ENCODE data around the gene ACAP1. TPM values are rescaled to one million over a fixed set of nuclear protein-coding genes. Genes with fewer than 3 reads are reported as not detected.

ACAP1 gene
- total RNA-seq, 1 donor from 2014 or later: 0.26 TPM

DNA sequence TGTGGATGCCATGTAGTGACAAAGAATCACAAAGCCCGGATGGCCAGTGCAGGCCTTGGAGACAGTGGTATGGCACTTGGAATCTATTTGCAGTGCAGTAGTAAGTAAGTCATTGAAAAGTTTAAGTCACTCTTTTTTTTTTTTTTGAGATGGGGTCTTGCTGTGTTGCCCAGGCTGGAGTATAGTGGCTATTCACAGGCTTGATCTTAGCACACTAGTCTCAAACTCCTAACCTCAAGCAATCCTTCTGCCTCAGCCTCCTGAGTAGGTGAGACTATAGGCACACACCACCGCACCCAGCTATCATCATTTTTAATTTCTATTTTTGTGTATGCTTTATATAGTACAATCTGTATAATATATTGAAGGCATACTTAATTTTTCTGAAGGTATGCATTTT lies 62.3 kb downstream of the ACAP1 start:
- no peak for TF ChIP-seq CTCF (IDR thresholded peaks at IDR 0.05; ENCODE audit: insufficient read depth, low read length, severe bottlenecking)
- H3K4me3 ChIP-seq (ENCODE audit: low read depth, low read length): no peak overlapping the region
- no peaks in the 10 kb centered on the region for H3K36me3 ChIP-seq (ENCODE audit: control insufficient read depth, insufficient read depth, low read length)
- no peaks in the 10 kb centered on the region for H3K27me3 ChIP-seq (ENCODE audit: control insufficient read depth, insufficient read depth, low read length)
- DNase-seq (ENCODE audit: low read depth): no peak
- FAIRE-seq: no peak

Other genes starting within 250 kb of the ACAP1 start
- gene ASGR2, start 221.7 kb upstream of the ACAP1 start, total RNA-seq: not detected in 2 replicates
- under 0.01 and 0.38 TPM in 2 replicates for gene ASGR1, start 157.2 kb upstream of the ACAP1 start, total RNA-seq
- gene DLG4, start 116.7 kb upstream of the ACAP1 start, total RNA-seq: 1.8 and 1.9 TPM in 2 replicates
- 216 and 277 TPM in 2 replicates for gene ACADVL, start 116.6 kb upstream of the ACAP1 start, total RNA-seq
- gene DVL2, start 102.0 kb upstream of the ACAP1 start, total RNA-seq: 52.1 and 55.3 TPM in 2 replicates
- gene PHF23, start 97.1 kb upstream of the ACAP1 start, total RNA-seq: 27.4 and 34.9 TPM in 2 replicates
- 50.8 and 64.3 TPM in 2 replicates for gene GABARAP, start 94.1 kb upstream of the ACAP1 start, total RNA-seq
- 17.6 and 25.3 TPM in 2 replicates for gene CTDNEP1, start 84.8 kb upstream of the ACAP1 start, total RNA-seq
- gene ELP5, start 84.3 kb upstream of the ACAP1 start, total RNA-seq: 16.5 and 20.0 TPM in 2 replicates
- gene CLDN7, start 74.1 kb upstream of the ACAP1 start, total RNA-seq: 546 and 850 TPM in 2 replicates
- under 0.01 and 0.13 TPM in 2 replicates for gene SLC2A4, start 54.8 kb upstream of the ACAP1 start, total RNA-seq
- gene YBX2, start 41.9 kb upstream of the ACAP1 start, total RNA-seq: 0.26 and 1.0 TPM in 2 replicates
- 653 and 709 TPM in 2 replicates for gene EIF5A, start 28.9 kb upstream of the ACAP1 start, total RNA-seq
- gene GPS2, start 21.2 kb upstream of the ACAP1 start, total RNA-seq: 22.4 and 35.7 TPM in 2 replicates
- 14.7 and 17.7 TPM in 2 replicates for gene NEURL4, start 7.2 kb upstream of the ACAP1 start, total RNA-seq
- gene KCTD11, start 15.6 kb downstream of the ACAP1 start, total RNA-seq: 24.2 and 26.6 TPM in 2 replicates
- gene TMEM95, start 18.6 kb downstream of the ACAP1 start, total RNA-seq: not detected in 2 replicates
- 7.4 and 11.8 TPM in 2 replicates for gene TNK1, start 44.6 kb downstream of the ACAP1 start, total RNA-seq
- 9.0 and 13.2 TPM in 2 replicates for gene PLSCR3, start 58.0 kb downstream of the ACAP1 start, total RNA-seq
- gene TMEM256, start 67.6 kb downstream of the ACAP1 start, total RNA-seq: 40.3 and 67.7 TPM in 2 replicates
- gene NLGN2, start 71.3 kb downstream of the ACAP1 start, total RNA-seq: 0.79 and 1.2 TPM in 2 replicates
- gene SPEM1, start 83.8 kb downstream of the ACAP1 start, total RNA-seq: 0.13 TPM in 1 of 2 replicates, not detected in the other
- gene SPEM2, start 89.1 kb downstream of the ACAP1 start, total RNA-seq: not detected in 2 replicates
- gene SPEM3, start 92.3 kb downstream of the ACAP1 start, total RNA-seq: not detected in 2 replicates
- gene TMEM102, start 98.9 kb downstream of the ACAP1 start, total RNA-seq: 7.3 and 12.6 TPM in 2 replicates
- gene FGF11, start 103.0 kb downstream of the ACAP1 start, total RNA-seq: 12.4 and 28.3 TPM in 2 replicates
- gene CHRNB1, start 108.5 kb downstream of the ACAP1 start, total RNA-seq: 9.7 and 16.8 TPM in 2 replicates
- 8.7 and 9.2 TPM in 2 replicates for gene ZBTB4, start 143.1 kb downstream of the ACAP1 start, total RNA-seq
- gene SLC35G6, start 144.9 kb downstream of the ACAP1 start, total RNA-seq: not detected in 2 replicates
- gene POLR2A, start 147.8 kb downstream of the ACAP1 start, total RNA-seq: 38.4 and 79.6 TPM in 2 replicates
- gene TNFSF12, start 212.5 kb downstream of the ACAP1 start, total RNA-seq: 0.53 and 1.0 TPM in 2 replicates
- gene TNFSF13, start 222.2 kb downstream of the ACAP1 start, total RNA-seq: 2.6 and 3.7 TPM in 2 replicates
- 94.7 and 129 TPM in 2 replicates for gene SENP3, start 225.4 kb downstream of the ACAP1 start, total RNA-seq
- 11.3 and 16.4 TPM in 2 replicates for gene CD68, start 243.1 kb downstream of the ACAP1 start, total RNA-seq
- gene MPDU1, start 247.3 kb downstream of the ACAP1 start, total RNA-seq: 54.7 and 56.3 TPM in 2 replicates

Measured in bronchial epithelial cell (primary cell).